ENCODE data around the gene NEK10. TPM values are rescaled to one million over a fixed set of nuclear protein-coding genes. Genes with fewer than 3 reads are reported as not detected.

Gene NEK10
- total RNA-seq, 4 donors from 2014 or later: 4.0 to 6.0 (median 5.4) TPM

DNA sequence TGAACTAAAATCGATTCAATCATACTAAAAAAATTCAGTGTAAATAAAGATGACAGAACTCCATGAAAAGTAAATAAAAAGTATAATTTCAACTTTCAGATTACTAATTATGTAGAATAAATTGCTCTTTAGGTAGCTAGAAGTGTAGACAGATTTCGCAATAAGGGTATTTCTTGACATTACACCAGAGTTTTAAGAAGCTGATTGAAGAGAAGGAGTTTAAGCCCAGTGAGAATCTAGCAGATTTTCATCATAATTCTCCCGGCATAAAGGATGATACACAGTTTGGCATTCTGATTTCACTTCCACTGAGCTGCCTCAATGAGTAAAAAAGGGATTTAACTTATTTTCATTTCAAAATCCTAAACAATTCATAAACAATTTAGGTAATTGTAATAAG is 259.2 kb downstream of the NEK10 start:
- Histone ChIP-seq H3K27ac (no peak overlapping the region), H3K9me3 (no peaks in the 10 kb centered on the region), H3K36me3 (no peaks in the 10 kb centered on the region), H3K27me3 (no peaks in the 10 kb centered on the region), H3K4me3 (no peak overlapping the region), H3K4me1 (no peaks in the 10 kb centered on the region)
- TF ChIP-seq, protein P1, sequence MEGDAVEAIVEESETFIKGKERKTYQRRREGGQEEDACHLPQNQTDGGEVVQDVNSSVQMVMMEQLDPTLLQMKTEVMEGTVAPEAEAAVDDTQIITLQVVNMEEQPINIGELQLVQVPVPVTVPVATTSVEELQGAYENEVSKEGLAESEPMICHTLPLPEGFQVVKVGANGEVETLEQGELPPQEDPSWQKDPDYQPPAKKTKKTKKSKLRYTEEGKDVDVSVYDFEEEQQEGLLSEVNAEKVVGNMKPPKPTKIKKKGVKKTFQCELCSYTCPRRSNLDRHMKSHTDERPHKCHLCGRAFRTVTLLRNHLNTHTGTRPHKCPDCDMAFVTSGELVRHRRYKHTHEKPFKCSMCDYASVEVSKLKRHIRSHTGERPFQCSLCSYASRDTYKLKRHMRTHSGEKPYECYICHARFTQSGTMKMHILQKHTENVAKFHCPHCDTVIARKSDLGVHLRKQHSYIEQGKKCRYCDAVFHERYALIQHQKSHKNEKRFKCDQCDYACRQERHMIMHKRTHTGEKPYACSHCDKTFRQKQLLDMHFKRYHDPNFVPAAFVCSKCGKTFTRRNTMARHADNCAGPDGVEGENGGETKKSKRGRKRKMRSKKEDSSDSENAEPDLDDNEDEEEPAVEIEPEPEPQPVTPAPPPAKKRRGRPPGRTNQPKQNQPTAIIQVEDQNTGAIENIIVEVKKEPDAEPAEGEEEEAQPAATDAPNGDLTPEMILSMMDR (IDR thresholded peaks at IDR 0.05): no peak
- no peak for DNase-seq

DNA sequence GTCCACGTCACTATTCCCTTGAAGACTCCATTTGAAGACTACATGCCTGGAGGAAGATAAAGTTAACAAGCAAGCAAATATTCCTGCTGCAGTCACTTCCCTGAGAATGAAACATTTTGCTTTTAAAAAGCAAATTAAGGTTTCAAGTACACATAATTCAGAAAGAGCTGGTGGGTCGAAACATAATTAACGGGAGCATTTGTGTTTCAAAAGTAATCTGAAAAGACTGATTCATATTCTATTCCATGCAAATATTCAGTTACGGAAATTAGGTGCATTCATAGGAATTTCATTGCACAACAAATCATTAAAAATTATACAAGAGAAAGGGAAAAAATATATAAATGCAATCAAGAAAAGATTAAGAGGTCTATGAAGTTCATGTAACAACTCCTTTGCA is 260.9 kb downstream of the NEK10 start:
- H3K4me1 ChIP-seq: no peaks in the 10 kb centered on the region
- H3K27me3 ChIP-seq: no peaks in the 10 kb centered on the region
- H3K27ac ChIP-seq: no peak overlapping the region
- no peak for DNase-seq
- no peak overlapping the region for H3K4me3 ChIP-seq
- no peaks in the 10 kb centered on the region for H3K9me3 ChIP-seq
- no peaks in the 10 kb centered on the region for H3K36me3 ChIP-seq
- TF ChIP-seq POLR2A (IDR thresholded peaks at IDR 0.05): no peak
- TF ChIP-seq, protein P1 (IDR thresholded peaks at IDR 0.05): no peak

DNA sequence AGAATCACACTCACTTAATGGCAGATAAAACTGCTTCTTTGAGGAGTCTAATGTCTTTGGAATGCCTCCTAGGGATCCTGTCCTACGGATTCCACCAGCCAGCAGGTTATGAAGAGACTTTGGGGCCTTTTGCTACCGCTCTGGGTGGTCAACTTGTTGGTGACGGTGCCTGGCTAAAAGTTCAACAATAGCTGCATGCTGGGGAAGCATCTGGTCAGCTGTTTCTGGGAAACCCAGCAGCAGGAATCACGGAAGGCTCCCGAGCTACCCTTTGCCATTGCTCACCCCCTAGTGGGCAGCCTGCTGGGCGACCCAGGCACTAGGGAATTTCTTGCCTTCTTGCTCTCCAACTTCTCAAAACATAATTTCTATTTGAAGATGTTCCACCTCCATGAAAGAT is 263.3 kb downstream of the NEK10 start:
- Histone ChIP-seq H3K27me3 (no peaks in the 10 kb centered on the region), H3K36me3 (no peaks in the 10 kb centered on the region), H3K27ac (no peak overlapping the region), H3K4me3 (no peak overlapping the region), H3K4me1 (no peaks in the 10 kb centered on the region), H3K9me3 (no peaks in the 10 kb centered on the region)
- DNase-seq: no peak
- TF ChIP-seq POLR2A (IDR thresholded peaks at IDR 0.05): no peak
- TF ChIP-seq, protein P1 (IDR thresholded peaks at IDR 0.05): no peak

DNA sequence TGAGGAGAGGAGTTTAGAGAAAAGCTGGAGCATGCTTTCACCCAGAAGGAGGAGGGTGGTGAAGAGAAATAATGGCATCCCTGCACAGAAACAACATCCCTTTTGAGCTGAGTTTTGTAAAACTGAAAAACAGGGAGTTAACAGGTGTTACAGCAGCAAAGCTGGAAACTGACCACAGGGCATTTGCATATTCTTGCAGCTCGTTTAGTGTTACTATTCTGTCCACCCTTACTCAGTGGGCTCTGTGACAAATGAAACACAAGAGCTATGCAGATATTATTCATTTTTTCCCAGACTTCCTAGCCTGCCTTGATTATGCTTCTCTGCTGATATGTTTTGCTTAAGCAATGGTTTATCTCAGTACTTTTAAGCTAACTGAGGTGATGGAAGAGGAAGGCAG is 272.0 kb downstream of the NEK10 start:
- no peak overlapping the region for H3K27ac ChIP-seq
- no peak for DNase-seq
- H3K4me3 ChIP-seq: no peak overlapping the region
- H3K9me3 ChIP-seq: no peaks in the 10 kb centered on the region
- H3K36me3 ChIP-seq: no peaks in the 10 kb centered on the region
- no peaks in the 10 kb centered on the region for H3K27me3 ChIP-seq
- TF ChIP-seq, protein P1 (IDR thresholded peaks at IDR 0.05): no peak
- TF ChIP-seq POLR2A (IDR thresholded peaks at IDR 0.05): no peak
- no peaks in the 10 kb centered on the region for H3K4me1 ChIP-seq

DNA sequence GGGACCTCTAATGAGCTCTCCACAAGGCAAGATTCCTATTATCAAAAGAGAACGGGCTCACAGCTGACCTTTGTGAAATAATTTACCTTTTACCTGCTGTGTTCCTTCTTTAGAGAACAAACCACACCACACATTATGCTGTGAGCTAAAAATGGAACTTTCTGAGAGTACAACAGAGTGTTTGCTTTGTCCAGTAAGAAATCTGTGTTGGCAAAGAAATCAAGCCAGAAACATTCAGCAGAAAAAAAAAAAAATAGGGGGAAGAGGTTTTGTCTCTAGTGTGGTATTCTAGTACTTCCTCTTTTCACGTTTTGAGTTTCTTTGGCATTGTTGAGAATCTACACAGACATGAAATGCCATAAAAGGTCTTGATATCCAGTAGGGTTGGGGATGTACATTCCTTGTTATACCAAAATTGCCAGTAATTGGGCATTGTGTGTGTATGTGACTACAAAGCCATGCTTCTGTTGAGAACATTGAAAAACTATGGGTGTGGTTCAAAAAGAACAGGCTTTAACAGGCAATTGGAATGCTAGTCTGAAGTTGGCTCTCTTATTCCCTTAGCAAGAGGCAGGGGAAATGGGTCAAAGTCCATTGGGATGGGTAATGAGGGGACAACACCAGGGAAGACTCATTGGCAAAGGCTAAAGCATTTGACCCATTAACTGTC is 273.5 kb downstream of the NEK10 start:
- TF ChIP-seq, protein P1 (IDR thresholded peaks at IDR 0.05): no peak
- TF ChIP-seq POLR2A (IDR thresholded peaks at IDR 0.05): no peak
- Histone ChIP-seq H3K27me3 (no peaks in the 10 kb centered on the region), H3K4me3 (no peak overlapping the region), H3K36me3 (no peaks in the 10 kb centered on the region), H3K9me3 (no peaks in the 10 kb centered on the region), H3K4me1 (no peaks in the 10 kb centered on the region), H3K27ac (no peak overlapping the region)
- no peak for DNase-seq

DNA sequence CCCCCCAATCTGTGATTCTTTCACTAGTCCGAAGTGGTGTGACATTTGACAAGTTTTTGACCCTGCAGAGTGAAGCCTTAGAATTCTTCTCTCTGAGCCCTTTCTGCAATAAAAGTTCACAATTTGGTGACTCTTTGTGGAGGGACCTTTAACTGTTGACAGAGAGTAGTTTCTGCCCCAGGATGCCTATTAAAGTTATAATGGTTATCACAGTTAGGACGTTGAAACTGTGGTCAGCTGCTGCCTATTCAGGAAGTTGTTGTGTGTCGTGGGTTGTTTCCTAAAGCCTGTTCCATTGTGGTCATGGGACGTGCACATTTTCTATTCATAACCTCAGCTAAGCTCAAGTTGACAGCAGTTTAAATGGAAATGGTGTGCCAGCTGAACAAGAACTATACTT is 274.5 kb downstream of the NEK10 start:
- TF ChIP-seq, protein P1 (IDR thresholded peaks at IDR 0.05): no peak
- no peak for TF ChIP-seq POLR2A (IDR thresholded peaks at IDR 0.05)
- DNase-seq: no peak
- Histone ChIP-seq H3K4me3 (no peak overlapping the region), H3K27me3 (no peaks in the 10 kb centered on the region), H3K9me3 (no peaks in the 10 kb centered on the region), H3K4me1 (no peaks in the 10 kb centered on the region), H3K36me3 (no peaks in the 10 kb centered on the region), H3K27ac (no peak overlapping the region)
